HG02943 (cell line): Measurements from ENCODE around the gene TIMM50.

Experiments
- ATAC-seq: cut with Tn5 transposase; IDR thresholded peaks from one replicate; pipeline ENCODE4 v1.9.1; 2021; ENCODE audit warnings: mild to moderate bottlenecking, low read depth, moderate library complexity; ENCODE audit not compliant: unreplicated experiment

TIMM50 gene

DNA sequence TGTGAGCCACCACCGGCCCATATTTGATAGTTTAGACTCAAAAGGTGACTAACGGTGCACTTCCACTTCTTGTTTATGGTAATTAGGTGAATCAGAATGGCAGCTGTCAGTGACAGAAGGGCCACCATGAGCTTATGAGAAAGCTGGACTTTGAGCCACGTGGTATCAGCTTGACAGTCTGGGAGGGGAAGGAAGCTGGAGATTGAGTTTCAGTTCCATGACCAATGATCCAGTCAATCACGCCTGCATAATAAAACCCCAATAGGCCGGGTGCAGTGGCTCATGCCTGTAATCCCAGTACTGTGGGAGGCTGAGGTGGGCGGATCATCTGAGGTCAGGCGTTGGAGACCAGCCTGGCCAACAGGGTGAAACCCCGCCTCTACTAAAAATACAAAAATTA lies 43.9 kb downstream of the TIMM50 start:
- no peak for ATAC-seq

- no peak for ATAC-seq
Observed at GRCh38 chr19:39525205-39525604, 44.6 kb downstream of the TIMM50 start.

- ATAC-seq: no peak
Observed at GRCh38 chr19:39531834-39532232, 51.2 kb downstream of the TIMM50 start.

DNA sequence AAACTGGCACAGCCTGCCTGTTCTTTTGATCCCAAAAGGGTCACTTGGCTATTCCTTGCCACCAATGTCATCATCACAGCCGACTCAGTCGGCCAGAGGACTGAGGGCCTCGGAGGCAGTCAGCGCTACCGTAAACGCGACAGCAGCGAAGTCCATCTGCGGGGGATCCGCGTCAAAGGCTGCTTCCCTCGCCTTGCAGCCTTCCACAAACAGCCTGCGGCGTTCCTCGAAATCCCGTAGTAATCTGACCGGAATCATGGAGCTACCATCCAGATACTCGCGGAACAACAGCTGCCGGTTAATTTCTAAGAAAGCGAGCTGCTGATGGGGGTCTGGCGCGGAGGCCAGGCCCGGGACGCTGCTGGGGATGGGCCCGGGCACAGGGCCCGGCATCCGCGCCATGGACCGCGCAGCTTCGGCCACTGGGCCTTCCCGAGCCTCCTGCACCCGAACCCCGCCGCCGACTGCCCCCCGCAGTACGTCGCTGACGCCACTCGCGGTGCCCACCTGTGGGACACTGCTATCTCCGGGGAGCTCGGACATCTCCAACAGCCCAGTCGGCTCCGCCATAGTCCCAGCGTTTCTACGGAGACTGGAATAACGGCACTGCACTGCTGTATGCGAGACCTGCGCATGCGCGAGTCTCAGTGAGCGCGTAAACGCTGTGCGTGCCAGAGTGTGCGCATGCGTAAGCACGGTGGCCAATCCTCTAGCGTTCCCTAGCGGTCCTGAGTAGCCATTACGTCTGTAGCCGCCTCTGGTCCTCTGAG lies 51.8 kb downstream of the TIMM50 start, which contains the start of gene EID2B:
Gene EID2B, minus strand, starts transcription at position 620 of the 770 bp plus-strand sequence. Its CDS starts 50 bp downstream, at position 570.
- ATAC-seq: peak; percentile 75

DNA sequence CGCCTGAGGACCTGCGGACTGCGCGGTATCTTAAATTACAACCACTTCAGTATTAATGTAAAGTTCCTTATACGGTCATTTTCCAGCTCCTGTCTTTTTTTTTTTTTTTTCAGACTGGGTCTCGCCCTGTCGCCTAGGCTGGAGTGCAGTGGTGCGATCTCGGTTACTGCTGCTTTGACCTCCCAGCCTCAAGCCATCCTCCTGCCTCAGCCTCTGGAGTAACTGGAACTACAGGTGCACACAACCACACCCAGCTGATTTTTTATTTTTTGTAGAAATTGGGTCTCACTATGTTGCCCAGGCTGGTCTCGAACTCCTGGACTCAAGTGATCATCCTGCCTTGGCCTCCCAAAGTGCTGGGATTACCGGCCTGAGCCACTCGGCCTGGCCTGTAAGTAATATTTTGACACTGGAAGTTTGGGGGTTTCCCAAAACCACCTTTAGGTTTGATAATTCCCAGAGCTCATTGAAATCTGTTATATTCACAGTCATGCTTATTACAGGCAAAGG lies 52.4 kb downstream of the TIMM50 start:
- ATAC-seq: peak; percentile 29

GRCh38 chr19:39533791-39534190 lies 53.2 kb downstream of the TIMM50 start:
- no peak for ATAC-seq

DNA sequence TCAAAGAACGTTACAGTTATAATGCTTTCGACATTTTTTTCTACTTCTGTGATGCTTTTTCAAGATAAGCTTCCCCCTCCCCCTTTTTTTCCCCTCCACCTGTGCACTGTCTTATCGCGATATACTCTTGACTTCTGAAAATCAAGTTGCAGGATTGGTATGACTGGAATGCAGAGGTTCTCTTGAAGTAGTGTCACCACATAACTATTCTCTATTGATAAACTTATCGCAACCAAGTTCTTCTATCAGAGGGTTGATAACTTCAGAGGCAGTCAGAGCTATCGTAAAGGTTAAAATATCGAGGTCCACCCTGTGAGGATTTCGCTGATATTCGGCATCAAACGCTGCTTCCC lies 58.5 kb downstream of the TIMM50 start:
- no peak for ATAC-seq

- peak; percentile 86 for ATAC-seq
Observed at GRCh38 chr19:39539518-39540332, 59.1 kb downstream of the TIMM50 start, which contains the start of gene EID2. EID2 (minus strand) TSS chr19:39540161; CDS start chr19:39540079, 82 bp downstream.

GRCh38 chr19:39540333-39540673 lies 59.7 kb downstream of the TIMM50 start:
- no peak for ATAC-seq
